Coronary artery (tissue), 2 donors: ENCODE data around the gene RC3H2.
A peak's percentile ranks its signal among the peaks of the same experiment; 100 is the strongest.
"Not testable (repeated sequence)": the region's sequence is repeated elsewhere in the genome, so short reads cannot be mapped to it uniquely, and the experiment has no call there.

Experiments used
- DNase-seq: peaks from one replicate; pipeline ENCODE4 v3.0.0-alpha.2; 2017; ENCODE audit warnings: low spot score
- H3K27ac ChIP-seq, 2 donors: fragments of 200-600 bp; sonication (generic); one replicate each; pipeline ENCODE4 v1.5.1; 2016 to 2019
- H3K4me3 ChIP-seq: fragments of 200-600 bp; sonication (generic); 2 replicates; pipeline ENCODE4 v1.5.1; 2016; ENCODE audit warnings: mild to moderate bottlenecking, moderate library complexity
- CTCF ChIP-seq: fragments of 200-600 bp; sonication (generic); IDR thresholded peaks from one replicate; pipeline ENCODE4 v1.5.1; 2019; ENCODE audit warnings: antibody characterized with exemption

The RC3H2 gene

DNA sequence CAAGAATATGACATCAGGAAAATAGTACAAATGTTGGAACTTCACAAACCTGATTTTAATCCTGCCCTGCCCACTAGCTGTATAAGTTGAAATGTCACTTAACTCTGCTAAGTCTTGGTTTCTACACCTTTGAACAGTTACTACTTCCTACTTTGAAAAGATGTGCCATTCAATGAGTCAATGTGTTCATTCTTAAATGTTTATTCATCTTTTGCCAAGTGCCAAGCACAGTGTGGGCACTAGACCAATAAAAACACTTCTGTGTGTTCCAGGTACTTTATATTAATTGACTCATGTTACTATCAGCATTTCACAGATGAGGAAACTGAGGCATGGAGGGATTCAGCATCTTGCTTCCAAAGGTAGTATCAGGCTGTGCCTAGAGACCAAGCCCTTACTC is 89.6 kb downstream of the RC3H2 start:
- no peak overlapping the region for H3K4me3 ChIP-seq

DNA sequence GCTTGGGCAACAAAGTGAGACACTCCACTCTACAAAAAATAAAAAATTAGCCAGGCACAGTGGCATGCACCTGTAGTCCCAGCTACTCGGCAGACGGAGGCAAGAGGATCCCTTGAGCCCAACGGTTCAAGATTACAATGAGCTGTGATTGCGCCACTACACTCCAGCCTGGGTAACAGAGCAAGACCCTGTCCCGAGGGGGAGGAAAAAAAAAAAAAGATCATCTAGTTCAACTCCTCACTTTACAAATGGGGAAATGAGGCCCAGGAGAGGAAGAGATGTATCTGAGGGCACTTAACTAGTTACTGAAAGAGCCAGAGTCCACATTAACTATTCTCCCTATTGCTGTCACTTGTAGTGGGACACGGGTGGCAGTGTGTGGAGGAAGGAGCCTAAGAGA is 90.6 kb downstream of the RC3H2 start:
- TF ChIP-seq CTCF = no peak
- no peak overlapping the region for H3K4me3 ChIP-seq
- H3K27ac ChIP-seq = no peak overlapping the region
- DNase-seq = no peak

More for the DNA sequence above, 89.6 kb downstream of the RC3H2 start:
- peak overlapping the region; percentile 9 for H3K27ac ChIP-seq
- no peak for DNase-seq
- TF ChIP-seq CTCF = no peak

DNA sequence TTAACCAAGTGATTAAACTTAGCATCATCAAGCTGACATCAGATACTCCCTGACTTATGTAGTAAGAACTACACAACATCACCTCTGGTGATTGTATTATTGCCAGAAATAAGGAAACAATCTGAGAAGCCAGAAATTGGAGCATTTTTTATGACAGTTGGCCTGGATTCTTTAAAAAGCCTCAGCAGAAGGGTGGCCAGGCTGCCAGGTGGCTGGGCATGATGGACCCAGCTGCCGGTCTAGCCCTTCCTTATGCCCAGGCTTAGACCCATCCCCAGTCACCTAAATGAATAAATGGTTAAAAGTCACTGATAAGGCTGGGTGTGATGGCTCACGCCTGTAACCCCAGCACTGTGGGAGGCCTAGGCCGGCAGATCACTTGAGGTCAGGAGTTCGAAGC is 92.4 kb downstream of the RC3H2 start:
- DNase-seq = no peak
- Histone ChIP-seq H3K27ac (no peak overlapping the region), H3K4me3 (no peak overlapping the region)
- no peak for TF ChIP-seq CTCF

- H3K4me3 ChIP-seq = no peak overlapping the region
- TF ChIP-seq CTCF = peak; percentile 70
- DNase-seq = no peak
- H3K27ac ChIP-seq = no peak overlapping the region
These were observed 94.7 kb downstream of the RC3H2 start for GRCh38 chr9:122810306-122810946.

GRCh38 chr9:122809261-122809660 is 95.9 kb downstream of the RC3H2 start:
- DNase-seq, H3K4me3 ChIP-seq, H3K27ac ChIP-seq: not testable (repeated sequence)

DNA sequence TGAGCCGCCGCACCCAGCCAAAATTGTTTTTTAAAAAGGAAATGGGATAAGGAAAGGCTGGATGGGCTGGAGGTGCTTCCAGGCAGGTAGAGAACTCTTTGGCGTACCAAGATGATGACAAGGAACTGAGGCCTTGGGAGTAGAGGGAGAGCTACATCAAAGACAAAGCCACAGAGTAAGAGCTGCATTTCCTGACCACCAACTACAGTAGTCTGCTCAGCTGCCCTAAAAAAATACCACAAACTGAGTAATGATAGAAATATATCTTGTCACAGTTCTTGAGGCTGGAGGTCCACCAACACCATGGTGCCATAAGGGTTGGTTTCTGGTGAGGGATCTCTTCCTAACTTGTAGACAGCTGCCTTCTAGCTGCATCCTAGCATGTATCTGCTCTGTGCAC is 97.0 kb downstream of the RC3H2 start:
- no peak overlapping the region for H3K27ac ChIP-seq
- no peak overlapping the region for H3K4me3 ChIP-seq
- DNase-seq = no peak
- TF ChIP-seq CTCF = no peak

GRCh38 chr9:122807271-122807900 is 97.8 kb downstream of the RC3H2 start:
- Histone ChIP-seq H3K27ac (no peak overlapping the region), H3K4me3 (no peak overlapping the region)
- no peak for DNase-seq
- TF ChIP-seq CTCF = no peak
